ENCODE results near the gene PPP2R5C. TPM values are rescaled to one million over a fixed set of nuclear protein-coding genes. Genes with fewer than 3 reads are reported as not detected.

The PPP2R5C gene
- total and polyA plus RNA-seq, 2 of the 8 experiments (the other 6 are each of a cell fraction or from before 2014, with no cell fraction given) = 49.6 to 95.9 TPM

DNA sequence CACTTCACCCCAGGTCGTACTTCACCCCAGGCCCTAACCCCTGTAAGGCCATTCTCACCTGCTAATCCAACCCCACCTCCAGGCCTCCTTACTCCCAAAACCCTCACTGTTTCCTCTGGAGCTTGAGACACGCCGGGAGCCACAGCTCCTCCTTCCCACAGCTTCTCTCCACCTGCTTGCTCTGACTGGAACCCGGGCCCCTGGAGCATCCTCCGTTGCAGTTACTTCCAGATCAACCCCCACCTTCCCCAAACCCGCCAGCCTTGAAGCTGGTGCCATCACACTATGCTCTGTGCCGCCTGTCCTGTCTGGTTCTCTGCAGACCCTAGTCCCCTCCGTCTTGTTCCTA lies 34.6 kb upstream of the PPP2R5C start (continued):
- no peak for TF ChIP-seq HDAC2 (IDR thresholded peaks at IDR 0.05; ENCODE audit: borderline replicate concordance in 1 of 2, low read depth in 2 of 2, low read length in 2 of 2)
